Chondrocyte (in vitro differentiated cells): ENCODE data around the gene FAM193A. TPM values are rescaled to one million over a fixed set of nuclear protein-coding genes. Genes with fewer than 3 reads are reported as not detected.
"Not testable (repeated sequence)": the region's sequence is repeated elsewhere in the genome, so short reads cannot be mapped to it uniquely, and the experiment has no call there.

ENCODE experiments used
- DNase-seq: peaks from one replicate; pipeline ENCODE4 v3.0.0; 2021; ENCODE audit warnings: mixed read lengths, low spot score
- H3K27ac Mint-ChIP-seq: one replicate; pipeline ENCODE4 v1.8.0; 2021; ENCODE audit warnings: mild to moderate bottlenecking, moderate library complexity, mixed read lengths; ENCODE audit not compliant: unreplicated experiment
- H3K27me3 Mint-ChIP-seq: 2 replicates; pipeline ENCODE4 v1.8.0; 2021; ENCODE audit warnings: low read depth, mixed read lengths
- H3K36me3 Mint-ChIP-seq: 2 replicates; pipeline ENCODE4 v1.8.0; 2021; ENCODE audit warnings: low read depth, mixed read lengths
- H3K4me1 Mint-ChIP-seq: 2 replicates; pipeline ENCODE4 v1.8.0; 2021; ENCODE audit warnings: low read depth, mild to moderate bottlenecking, mixed read lengths
- H3K4me3 Mint-ChIP-seq: one replicate; pipeline ENCODE4 v1.8.0; 2021; ENCODE audit warnings: mild to moderate bottlenecking, moderate library complexity, mixed read lengths; ENCODE audit not compliant: unreplicated experiment
- H3K9me3 Mint-ChIP-seq: 2 replicates; pipeline ENCODE4 v1.8.0; 2021; ENCODE audit warnings: low read depth, mixed read lengths
- total RNA-seq: library from RNA; stranded (reverse); gene quantifications from 3 replicates; pipeline ENCODE4 v1.2.1, GENCODE V29; 2021
- TF ChIP-seq, protein P1 (sequence below): fragments of 200-600 bp; sonication (generic); IDR thresholded peaks from 2 replicates; pipeline ENCODE4 v1.5.0; 2021; ENCODE audit warnings: antibody characterized with exemption, mild to moderate bottlenecking, moderate library complexity

The FAM193A gene
- total RNA-seq, 1 donor from 2014 or later: 24.9 TPM

DNA sequence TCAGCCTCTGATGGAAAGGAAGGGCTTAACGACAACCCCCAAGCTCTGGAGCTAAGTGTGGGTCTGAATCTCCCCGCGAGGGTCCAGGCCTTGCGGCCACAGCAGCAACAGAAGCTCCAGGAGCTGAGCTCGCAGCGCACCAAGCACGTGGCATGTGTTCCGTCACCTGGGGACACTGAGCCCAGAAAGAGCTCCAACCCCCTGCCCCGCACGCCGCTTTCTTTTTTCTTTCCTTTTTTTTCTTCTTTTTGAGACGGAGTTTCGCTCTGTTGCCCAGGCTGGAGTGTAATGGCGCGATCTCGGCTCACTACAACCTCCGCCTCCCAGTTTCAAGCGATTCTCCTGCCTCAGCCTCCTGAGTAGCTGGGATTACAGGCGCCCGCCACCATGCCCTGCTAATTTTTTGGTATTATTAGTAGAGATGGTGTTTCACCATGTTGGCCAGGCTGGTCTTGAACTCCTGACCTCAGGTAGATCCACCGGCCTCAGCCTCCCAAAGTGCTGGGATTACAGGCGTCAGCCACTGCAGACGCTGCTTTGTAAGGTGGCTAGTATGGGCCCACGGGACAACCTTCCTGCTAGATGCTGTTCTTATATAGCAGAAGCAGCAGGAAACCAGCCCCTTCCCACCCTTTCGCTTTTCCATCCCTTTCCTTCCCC lies 220.4 kb downstream of the FAM193A start:
- no peaks in the 10 kb centered on the region for H3K9me3 Mint-ChIP-seq
- H3K27me3 Mint-ChIP-seq: no peaks in the 10 kb centered on the region
- TF ChIP-seq, protein P1, sequence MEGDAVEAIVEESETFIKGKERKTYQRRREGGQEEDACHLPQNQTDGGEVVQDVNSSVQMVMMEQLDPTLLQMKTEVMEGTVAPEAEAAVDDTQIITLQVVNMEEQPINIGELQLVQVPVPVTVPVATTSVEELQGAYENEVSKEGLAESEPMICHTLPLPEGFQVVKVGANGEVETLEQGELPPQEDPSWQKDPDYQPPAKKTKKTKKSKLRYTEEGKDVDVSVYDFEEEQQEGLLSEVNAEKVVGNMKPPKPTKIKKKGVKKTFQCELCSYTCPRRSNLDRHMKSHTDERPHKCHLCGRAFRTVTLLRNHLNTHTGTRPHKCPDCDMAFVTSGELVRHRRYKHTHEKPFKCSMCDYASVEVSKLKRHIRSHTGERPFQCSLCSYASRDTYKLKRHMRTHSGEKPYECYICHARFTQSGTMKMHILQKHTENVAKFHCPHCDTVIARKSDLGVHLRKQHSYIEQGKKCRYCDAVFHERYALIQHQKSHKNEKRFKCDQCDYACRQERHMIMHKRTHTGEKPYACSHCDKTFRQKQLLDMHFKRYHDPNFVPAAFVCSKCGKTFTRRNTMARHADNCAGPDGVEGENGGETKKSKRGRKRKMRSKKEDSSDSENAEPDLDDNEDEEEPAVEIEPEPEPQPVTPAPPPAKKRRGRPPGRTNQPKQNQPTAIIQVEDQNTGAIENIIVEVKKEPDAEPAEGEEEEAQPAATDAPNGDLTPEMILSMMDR: no peak
- peaks cover 18% of the 10 kb centered on the region for H3K4me1 Mint-ChIP-seq
- no peak for DNase-seq
- H3K4me3 Mint-ChIP-seq: peak overlapping the region; percentile 56
- H3K27ac Mint-ChIP-seq: peak overlapping the region; percentile 45
- H3K36me3 Mint-ChIP-seq: no peaks in the 10 kb centered on the region

DNA sequence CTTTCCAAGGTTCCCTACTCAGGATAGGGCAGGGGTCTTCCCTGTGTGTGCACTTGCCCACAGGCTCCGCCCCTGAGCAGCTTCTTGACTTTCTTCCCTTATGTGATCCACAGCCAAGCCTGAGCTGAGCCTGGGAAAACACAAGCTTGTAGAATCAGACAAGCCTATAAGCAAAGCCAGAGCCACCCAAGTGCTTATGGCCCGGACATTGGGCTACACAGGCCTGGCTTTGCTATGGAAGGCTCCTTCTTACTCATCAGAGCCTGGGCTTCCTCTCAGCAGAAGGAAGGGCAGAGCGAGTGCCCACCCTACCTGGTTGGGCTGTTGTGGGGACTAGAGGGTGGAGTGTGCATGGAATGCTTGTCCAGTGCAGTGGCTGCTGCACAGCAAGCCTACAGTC lies 221.0 kb downstream of the FAM193A start:
- peak overlapping the region; percentile 28 for H3K4me3 Mint-ChIP-seq
- no peaks in the 10 kb centered on the region for H3K36me3 Mint-ChIP-seq
- H3K27ac Mint-ChIP-seq: no peak overlapping the region
- H3K9me3 Mint-ChIP-seq: no peaks in the 10 kb centered on the region
- H3K27me3 Mint-ChIP-seq: no peaks in the 10 kb centered on the region
- TF ChIP-seq, protein P1: no peak
- DNase-seq: no peak
- peaks cover 18% of the 10 kb centered on the region for H3K4me1 Mint-ChIP-seq

DNA sequence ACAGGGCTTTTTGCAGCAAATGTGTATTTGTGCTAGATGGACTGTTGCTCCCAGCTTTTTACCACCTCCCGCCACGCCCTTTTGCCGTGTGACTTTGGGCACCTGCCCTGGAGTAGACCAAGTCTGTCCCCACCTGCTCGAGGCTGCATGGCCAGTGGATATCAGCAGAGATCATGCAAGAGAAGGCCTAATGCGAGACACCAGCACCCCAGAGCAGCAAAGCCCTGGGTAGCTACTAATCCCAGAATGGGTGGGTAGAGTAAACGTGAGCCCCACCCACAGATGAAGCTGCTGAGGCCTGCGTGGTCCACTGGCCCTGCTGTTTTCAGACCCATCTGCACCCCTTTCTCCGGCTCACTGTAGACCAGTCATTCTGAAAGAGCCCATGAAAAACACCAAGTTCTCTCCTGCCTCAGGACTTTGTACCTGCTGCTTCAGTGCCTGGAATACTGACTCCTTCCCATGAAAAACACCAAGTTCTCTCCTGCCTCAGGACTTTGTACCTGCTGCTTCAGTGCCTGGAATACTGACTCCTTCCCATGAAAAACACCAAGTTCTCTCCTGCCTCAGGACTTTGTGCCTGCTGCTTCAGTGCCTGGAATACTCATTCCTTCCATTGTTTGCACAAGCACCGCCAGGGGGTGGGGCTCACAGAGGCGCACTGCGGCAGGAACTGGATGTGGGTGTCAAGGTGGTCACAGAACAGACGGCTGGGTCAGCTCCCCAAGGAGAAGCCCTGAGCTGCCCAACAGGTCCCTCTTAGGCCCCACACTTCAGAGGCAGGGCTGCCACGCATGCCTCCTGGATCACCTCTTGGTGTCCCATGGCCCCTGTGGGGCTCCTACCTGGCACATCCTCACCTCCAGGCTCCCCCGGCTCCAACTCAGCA lies 224.8 kb downstream of the FAM193A start:
- Mint-ChIP-seq H3K9me3 (no peaks in the 10 kb centered on the region), H3K4me3 (no peak overlapping the region), H3K4me1 (peaks cover 5% of the 10 kb centered on the region), H3K27me3 (no peaks in the 10 kb centered on the region), H3K27ac (no peak overlapping the region), H3K36me3 (no peaks in the 10 kb centered on the region)
- DNase-seq: peak; percentile 51
- TF ChIP-seq, protein P1: peak; percentile 42

DNA sequence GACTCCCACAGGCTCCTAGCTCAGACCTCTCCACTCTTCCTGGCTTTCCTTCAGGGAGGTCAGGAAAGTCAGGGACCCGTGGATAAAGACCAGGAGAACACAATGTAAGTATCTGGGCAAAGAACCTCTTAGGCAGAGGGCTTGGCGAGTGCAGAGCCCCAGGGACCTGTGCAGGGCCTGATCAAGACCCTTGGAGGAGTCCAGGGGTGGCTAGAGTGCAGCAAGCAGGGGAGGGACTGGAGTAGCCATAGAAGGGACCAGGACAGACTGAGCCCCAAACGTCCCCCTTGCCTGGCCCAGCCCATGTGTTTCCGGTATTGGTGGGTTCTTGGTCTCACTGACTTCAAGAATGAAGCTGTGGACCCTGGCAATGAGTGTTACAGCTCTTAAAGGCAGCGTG lies 225.6 kb downstream of the FAM193A start:
- no peak overlapping the region for H3K4me3 Mint-ChIP-seq

DNA sequence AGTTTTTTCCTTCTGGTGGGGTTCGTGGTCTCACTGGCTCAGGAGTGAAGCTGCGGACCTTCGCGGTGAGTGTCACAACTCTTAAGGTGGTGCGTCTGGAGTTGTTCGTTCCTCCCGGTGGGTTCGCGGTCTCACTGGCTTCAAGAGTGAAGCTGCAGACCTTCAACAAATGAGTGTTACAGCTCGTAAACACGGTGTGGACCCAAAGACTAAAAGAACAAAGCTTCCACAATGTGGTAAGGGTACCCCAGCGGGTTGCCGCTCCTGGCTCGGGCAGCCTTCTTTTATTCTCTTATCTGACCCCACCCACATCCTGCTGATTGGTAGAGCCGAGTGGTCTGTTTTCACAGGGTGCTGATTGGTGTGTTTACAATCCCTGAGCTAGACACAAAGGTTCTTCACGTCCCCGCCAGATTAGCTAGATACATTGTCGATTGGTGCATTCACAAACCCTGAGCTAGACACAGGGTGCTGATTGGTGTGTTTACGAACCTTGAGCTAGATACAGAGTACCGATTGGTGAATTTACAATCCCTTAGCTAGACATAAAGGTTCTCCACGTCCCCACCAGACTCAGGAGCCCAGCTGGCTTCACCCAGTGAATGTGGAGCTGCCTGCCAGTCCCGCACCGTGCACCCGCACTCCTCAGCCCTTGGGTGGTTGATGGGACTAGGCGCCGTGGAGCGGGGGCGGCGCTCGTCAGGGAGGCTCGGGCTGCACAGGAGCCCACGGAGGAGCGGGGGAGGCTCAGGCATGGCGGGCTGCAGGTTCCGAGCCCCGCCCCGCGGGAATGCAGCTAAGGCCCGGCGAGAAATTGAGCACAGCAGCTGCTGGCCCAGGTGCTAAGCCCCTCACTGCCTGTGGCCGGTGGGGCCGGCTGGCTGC lies 226.3 kb downstream of the FAM193A start:
- not testable (repeated sequence) for H3K4me3 Mint-ChIP-seq, H3K27ac Mint-ChIP-seq, H3K36me3 Mint-ChIP-seq, H3K9me3 Mint-ChIP-seq, H3K27me3 Mint-ChIP-seq, H3K4me1 Mint-ChIP-seq, DNase-seq

More for the DNA sequence above, 225.6 kb downstream of the FAM193A start:
- Mint-ChIP-seq H3K36me3 (no peaks in the 10 kb centered on the region), H3K9me3 (no peaks in the 10 kb centered on the region), H3K27ac (no peak overlapping the region), H3K4me1 (no peaks in the 10 kb centered on the region), H3K27me3 (no peaks in the 10 kb centered on the region)
- no peak for DNase-seq
- TF ChIP-seq, protein P1: no peak
